Gastroesophageal sphincter (tissue), 4 donors: ENCODE measurements around the gene PHACTR1. TPM values are rescaled to one million over a fixed set of nuclear protein-coding genes. Genes with fewer than 3 reads are reported as not detected.

Experiments used
- ATAC-seq: fragments of 150-250 bp; one replicate; pipeline ENCODE4 v1.9.1; 2016; ENCODE audit warnings: mild to moderate bottlenecking, moderate library complexity
- H3K27ac ChIP-seq, 4 donors: fragments of 200-600 bp; sonication (generic) in 3 of 4; 1 replicate in 3 of 4; 2 replicates in 1 of 4; pipeline ENCODE4 v1.5.1; 2016 to 2019
- H3K27me3 ChIP-seq: fragments of 200-600 bp; sonication (generic); one replicate; pipeline ENCODE4 v1.5.1; 2019
- H3K36me3 ChIP-seq, 2 donors: fragments of 200-600 bp; sonication (generic); one replicate each; pipeline ENCODE4 v1.5.1; 2019; ENCODE audit warnings: control low read depth in 1 of 2
- H3K4me1 ChIP-seq, 3 donors: fragments of 200-600 bp; sonication (generic); 1 replicate in 2 of 3; 2 replicates in 1 of 3; pipeline ENCODE4 v1.5.1; 2016 to 2019; ENCODE audit warnings: control low read depth in 2 of 3
- H3K4me3 ChIP-seq, 2 donors: fragments of 200-600 bp; sonication (generic); one replicate each; pipeline ENCODE4 v1.5.1; 2019; ENCODE audit warnings: mild to moderate bottlenecking in 1 of 2, moderate library complexity in 1 of 2
- H3K9me3 ChIP-seq, 3 donors: fragments of 200-600 bp; sonication (generic); one replicate each; pipeline ENCODE4 v1.5.1; 2017 to 2019; ENCODE audit warnings: control low read depth in 2 of 3
- CTCF ChIP-seq, 4 experiments: fragments of 200-600 bp in 2 of 4; fragments of 450-650 bp in 2 of 4; sonication (generic) in 1 of 4; IDR thresholded peaks; one replicate each; pipeline ENCODE4 v1.5.1; 2017 to 2019; ENCODE audit warnings: antibody characterized with exemption in 4 of 4, mild to moderate bottlenecking in 2 of 4, moderate library complexity in 2 of 4
- EP300 ChIP-seq: sonication (generic); formaldehyde crosslinking; IDR thresholded peaks from one replicate; pipeline ENCODE4 v1.6.1; 2017; ENCODE audit warnings: antibody characterized with exemption, mild to moderate bottlenecking
- POLR2A ChIP-seq, 2 donors: fragments of 450-650 bp; IDR thresholded peaks; one replicate each; pipeline ENCODE4 v1.6.1; 2017; ENCODE audit warnings: antibody characterized with exemption in 2 of 2, mild to moderate bottlenecking in 2 of 2, moderate library complexity in 1 of 2
- POLR2AphosphoS5 ChIP-seq: sonication (generic); formaldehyde crosslinking; IDR thresholded peaks from one replicate; pipeline ENCODE4 v1.6.1; 2017; ENCODE audit warnings: antibody characterized with exemption
- WGBS, 2 donors: methylation state at CpG; one replicate each; pipeline ENCODE4 v1.1.5; 2018; ENCODE audit warnings: low coverage in 1 of 2; 5-methylcytosine and 5-hydroxymethylcytosine counted together
- total RNA-seq, 4 donors: library from RNA; depleted of rRNA; stranded (reverse); fragments of >200 nt; gene quantifications; one replicate each; pipeline ENCODE4 v1.1.0, GENCODE V29; 2016

Gene PHACTR1
- total RNA-seq, 4 donors from 2014 or later: 0.20 to 27.3 (median 2.2) TPM

- WGBS, 2 donors: 62 to 68% methylated on average over 4 of the region's 4 CpGs
- no peak for ATAC-seq
Measured at GRCh38 chr6:12832226-12832735, 115.7 kb downstream of the PHACTR1 start.

GRCh38 chr6:12836009-12836408, 119.4 kb downstream of the PHACTR1 start:
- H3K27me3 ChIP-seq: no peaks in the 10 kb centered on the region
- no peaks in the 10 kb centered on the region for H3K36me3 ChIP-seq
- H3K27ac ChIP-seq: no peak overlapping the region
- no peaks in the 10 kb centered on the region for H3K4me1 ChIP-seq
- TF ChIP-seq POLR2A (IDR thresholded peaks at IDR 0.05): no peak
- no peak for TF ChIP-seq POLR2AphosphoS5
- no peak for TF ChIP-seq CTCF (IDR thresholded peaks at IDR 0.05)
- no peak for TF ChIP-seq EP300
- 80 to 82% methylated on average over 2 of the region's 2 CpGs for WGBS, 2 donors
- ATAC-seq: no peak
- H3K9me3 ChIP-seq: peaks cover 0 to 12% (median 0%) of the 10 kb centered on the region in 3 donors
- no peak overlapping the region for H3K4me3 ChIP-seq

More at GRCh38 chr6:12832226-12832735, 115.7 kb downstream of the PHACTR1 start:
- TF ChIP-seq POLR2A (IDR thresholded peaks at IDR 0.05): no peak
- TF ChIP-seq EP300: no peak
- no peaks in the 10 kb centered on the region for H3K27me3 ChIP-seq
- peaks cover 0 to 1% (median 0%) of the 10 kb centered on the region in 3 donors for H3K9me3 ChIP-seq
- no peaks in the 10 kb centered on the region for H3K4me1 ChIP-seq
- no peaks in the 10 kb centered on the region for H3K36me3 ChIP-seq
- H3K27ac ChIP-seq: no peak overlapping the region
- no peak overlapping the region for H3K4me3 ChIP-seq

- peaks cover 0 to 12% (median 0%) of the 10 kb centered on the region in 3 donors for H3K9me3 ChIP-seq
- no peak overlapping the region for H3K4me3 ChIP-seq
- 25 to 58% methylated on average over 1 of the region's 1 CpG for WGBS, 2 donors
- H3K27ac ChIP-seq: no peak overlapping the region
- peaks cover 13% of the 10 kb centered on the region for H3K27me3 ChIP-seq
- no peaks in the 10 kb centered on the region for H3K4me1 ChIP-seq
- TF ChIP-seq POLR2A (IDR thresholded peaks at IDR 0.05): no peak
- TF ChIP-seq CTCF (IDR thresholded peaks at IDR 0.05): no peak
- TF ChIP-seq EP300: no peak
- TF ChIP-seq POLR2AphosphoS5: no peak
- no peak for ATAC-seq
- no peaks in the 10 kb centered on the region for H3K36me3 ChIP-seq
Measured at GRCh38 chr6:12841619-12842018, 125.1 kb downstream of the PHACTR1 start.

GRCh38 chr6:12842114-12842513, 125.5 kb downstream of the PHACTR1 start:
- Histone ChIP-seq H3K4me3 (no peak overlapping the region), H3K4me1 (no peaks in the 10 kb centered on the region), H3K27ac (no peak overlapping the region), H3K36me3 (no peaks in the 10 kb centered on the region), H3K27me3 (peaks cover 18% of the 10 kb centered on the region), H3K9me3 (peaks cover 0 to 12% (median 0%) of the 10 kb centered on the region in 3 donors)
- TF ChIP-seq EP300 (no peak), POLR2A (IDR thresholded peaks at IDR 0.05) (no peak), CTCF (IDR thresholded peaks at IDR 0.05) (no peak), POLR2AphosphoS5 (no peak)
- ATAC-seq: no peak

GRCh38 chr6:12842658-12843057, 126.1 kb downstream of the PHACTR1 start:
- no peak for ATAC-seq
- H3K36me3 ChIP-seq: no peaks in the 10 kb centered on the region
- H3K27me3 ChIP-seq: peaks cover 18% of the 10 kb centered on the region
- H3K4me1 ChIP-seq: no peaks in the 10 kb centered on the region
- H3K27ac ChIP-seq: no peak overlapping the region
- H3K4me3 ChIP-seq: no peak overlapping the region
- 79 to 100% methylated on average over 1 to 2 of the region's 2 CpGs for WGBS, 2 donors
- H3K9me3 ChIP-seq: peaks cover 0 to 7% (median 0%) of the 10 kb centered on the region in 3 donors
- TF ChIP-seq POLR2A (IDR thresholded peaks at IDR 0.05): no peak
- no peak for TF ChIP-seq EP300
- TF ChIP-seq POLR2AphosphoS5: no peak
